Neural crest cell (in vitro differentiated cells): ENCODE measurements around the gene CALML3. TPM values are rescaled to one million over a fixed set of nuclear protein-coding genes. Genes with fewer than 3 reads are reported as not detected.
A peak's percentile ranks its signal among the peaks of the same experiment; 100 is the strongest.

Experiments used
- DNase-seq: peaks from one replicate; pipeline ENCODE4 v3.0.0; 2021; ENCODE audit warnings: low read depth, mixed read lengths, low spot score
- H3K27ac Mint-ChIP-seq: one replicate; pipeline ENCODE4 v1.8.0; 2021; ENCODE audit warnings: mild to moderate bottlenecking, mixed read lengths; ENCODE audit not compliant: unreplicated experiment
- H3K27me3 Mint-ChIP-seq: 2 replicates; pipeline ENCODE4 v1.8.0; 2021; ENCODE audit warnings: low read depth, mild to moderate bottlenecking, mixed read lengths
- H3K36me3 Mint-ChIP-seq: 2 replicates; pipeline ENCODE4 v1.8.0; 2021; ENCODE audit warnings: low read depth, mild to moderate bottlenecking, mixed read lengths
- H3K4me1 Mint-ChIP-seq: 2 replicates; pipeline ENCODE4 v1.8.0; 2021; ENCODE audit warnings: mixed read lengths
- H3K4me3 Mint-ChIP-seq: one replicate; pipeline ENCODE4 v1.8.0; 2021; ENCODE audit warnings: mild to moderate bottlenecking, mixed read lengths
- H3K9me3 Mint-ChIP-seq: 2 replicates; pipeline ENCODE4 v1.8.0; 2021; ENCODE audit warnings: mixed read lengths
- total RNA-seq: library from RNA; stranded (reverse); gene quantifications from 2 replicates; pipeline ENCODE4 v1.2.1, GENCODE V29; 2021
- TF ChIP-seq, protein P1 (sequence below): fragments of 200-600 bp; sonication (generic); conservative IDR thresholded peaks from 2 replicates; pipeline ENCODE4 v1.5.0; 2021; ENCODE audit warnings: antibody characterized with exemption, mild to moderate bottlenecking

Gene CALML3
- total RNA-seq, 1 donor from 2014 or later = not detected

- H3K4me1 Mint-ChIP-seq = peaks cover 6% of the 10 kb centered on the region
- no peak overlapping the region for H3K4me3 Mint-ChIP-seq
- peaks cover 2% of the 10 kb centered on the region for H3K9me3 Mint-ChIP-seq
- DNase-seq = no peak
- no peak overlapping the region for H3K27ac Mint-ChIP-seq
- TF ChIP-seq, protein P1, sequence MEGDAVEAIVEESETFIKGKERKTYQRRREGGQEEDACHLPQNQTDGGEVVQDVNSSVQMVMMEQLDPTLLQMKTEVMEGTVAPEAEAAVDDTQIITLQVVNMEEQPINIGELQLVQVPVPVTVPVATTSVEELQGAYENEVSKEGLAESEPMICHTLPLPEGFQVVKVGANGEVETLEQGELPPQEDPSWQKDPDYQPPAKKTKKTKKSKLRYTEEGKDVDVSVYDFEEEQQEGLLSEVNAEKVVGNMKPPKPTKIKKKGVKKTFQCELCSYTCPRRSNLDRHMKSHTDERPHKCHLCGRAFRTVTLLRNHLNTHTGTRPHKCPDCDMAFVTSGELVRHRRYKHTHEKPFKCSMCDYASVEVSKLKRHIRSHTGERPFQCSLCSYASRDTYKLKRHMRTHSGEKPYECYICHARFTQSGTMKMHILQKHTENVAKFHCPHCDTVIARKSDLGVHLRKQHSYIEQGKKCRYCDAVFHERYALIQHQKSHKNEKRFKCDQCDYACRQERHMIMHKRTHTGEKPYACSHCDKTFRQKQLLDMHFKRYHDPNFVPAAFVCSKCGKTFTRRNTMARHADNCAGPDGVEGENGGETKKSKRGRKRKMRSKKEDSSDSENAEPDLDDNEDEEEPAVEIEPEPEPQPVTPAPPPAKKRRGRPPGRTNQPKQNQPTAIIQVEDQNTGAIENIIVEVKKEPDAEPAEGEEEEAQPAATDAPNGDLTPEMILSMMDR = no peak
- no peaks in the 10 kb centered on the region for H3K27me3 Mint-ChIP-seq
- no peaks in the 10 kb centered on the region for H3K36me3 Mint-ChIP-seq
These were observed 1.7 kb upstream of the CALML3 start for GRCh38 chr10:5522913-5523560.

DNA sequence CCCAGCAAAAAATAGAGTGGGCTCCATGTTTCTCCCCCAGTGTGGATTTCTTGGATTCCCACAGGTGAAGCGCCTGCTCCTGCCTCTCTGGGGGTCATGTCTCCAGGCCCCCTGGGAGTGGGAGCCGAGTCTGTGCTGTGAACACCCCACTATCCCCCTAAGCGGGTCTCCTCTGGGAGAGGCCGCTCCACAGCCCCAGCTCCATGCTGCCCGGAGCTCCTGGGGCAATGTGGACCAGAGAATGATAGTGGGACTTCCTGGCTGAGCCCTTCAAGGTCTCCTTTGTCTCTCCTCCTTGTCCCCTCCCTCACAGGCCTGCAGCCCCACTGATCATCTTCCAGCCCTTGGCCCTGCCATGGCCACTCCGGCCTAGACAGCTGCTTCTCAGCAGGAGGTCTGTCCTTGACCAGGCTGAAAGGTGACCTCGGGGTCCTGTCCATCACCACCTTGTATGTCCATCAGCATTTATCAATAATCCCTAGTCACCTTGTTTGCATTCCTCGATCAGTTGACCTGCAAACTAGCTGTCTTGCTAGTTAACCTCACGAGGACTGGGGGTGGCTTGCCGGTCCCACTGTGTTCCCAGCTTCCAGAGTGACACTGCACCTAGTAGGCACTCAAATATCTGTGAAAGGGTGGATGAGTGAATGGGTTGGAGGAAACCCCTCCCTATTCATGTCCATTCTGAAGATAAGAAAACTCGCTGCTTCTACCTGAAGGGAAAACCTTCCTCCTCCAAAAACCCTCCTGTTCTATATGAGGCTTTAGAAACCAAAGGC, 776 bp upstream of the CALML3 start:
- H3K27me3 Mint-ChIP-seq = no peaks in the 10 kb centered on the region
- H3K4me3 Mint-ChIP-seq = no peak overlapping the region
- peak overlapping the region; percentile 79 for H3K27ac Mint-ChIP-seq
- H3K9me3 Mint-ChIP-seq = peaks cover 2% of the 10 kb centered on the region
- no peaks in the 10 kb centered on the region for H3K36me3 Mint-ChIP-seq
- TF ChIP-seq, protein P1 = no peak
- H3K4me1 Mint-ChIP-seq = peaks cover 6% of the 10 kb centered on the region
- DNase-seq = no peak

GRCh38 chr10:5525561-5526341, 990 bp downstream of the CALML3 start:
- TF ChIP-seq, protein P1 = no peak
- no peak overlapping the region for H3K27ac Mint-ChIP-seq
- no peaks in the 10 kb centered on the region for H3K36me3 Mint-ChIP-seq
- H3K4me1 Mint-ChIP-seq = peaks cover 6% of the 10 kb centered on the region
- peaks cover 1% of the 10 kb centered on the region for H3K9me3 Mint-ChIP-seq
- H3K4me3 Mint-ChIP-seq = no peak overlapping the region
- H3K27me3 Mint-ChIP-seq = no peaks in the 10 kb centered on the region
- no peak for DNase-seq

GRCh38 chr10:5526691-5527331, 2.0 kb downstream of the CALML3 start:
- H3K27ac Mint-ChIP-seq = no peak overlapping the region
- H3K36me3 Mint-ChIP-seq = no peaks in the 10 kb centered on the region
- TF ChIP-seq, protein P1 = no peak
- H3K9me3 Mint-ChIP-seq = peaks cover 3% of the 10 kb centered on the region
- H3K27me3 Mint-ChIP-seq = no peaks in the 10 kb centered on the region
- peaks cover 6% of the 10 kb centered on the region for H3K4me1 Mint-ChIP-seq
- DNase-seq = no peak
- no peak overlapping the region for H3K4me3 Mint-ChIP-seq
